ENCODE data around the gene PIK3C3. TPM values are rescaled to one million over a fixed set of nuclear protein-coding genes. Genes with fewer than 3 reads are reported as not detected.

Gene PIK3C3
- polyA plus RNA-seq, 1 donor from 2014 or later = 42.9 TPM

DNA sequence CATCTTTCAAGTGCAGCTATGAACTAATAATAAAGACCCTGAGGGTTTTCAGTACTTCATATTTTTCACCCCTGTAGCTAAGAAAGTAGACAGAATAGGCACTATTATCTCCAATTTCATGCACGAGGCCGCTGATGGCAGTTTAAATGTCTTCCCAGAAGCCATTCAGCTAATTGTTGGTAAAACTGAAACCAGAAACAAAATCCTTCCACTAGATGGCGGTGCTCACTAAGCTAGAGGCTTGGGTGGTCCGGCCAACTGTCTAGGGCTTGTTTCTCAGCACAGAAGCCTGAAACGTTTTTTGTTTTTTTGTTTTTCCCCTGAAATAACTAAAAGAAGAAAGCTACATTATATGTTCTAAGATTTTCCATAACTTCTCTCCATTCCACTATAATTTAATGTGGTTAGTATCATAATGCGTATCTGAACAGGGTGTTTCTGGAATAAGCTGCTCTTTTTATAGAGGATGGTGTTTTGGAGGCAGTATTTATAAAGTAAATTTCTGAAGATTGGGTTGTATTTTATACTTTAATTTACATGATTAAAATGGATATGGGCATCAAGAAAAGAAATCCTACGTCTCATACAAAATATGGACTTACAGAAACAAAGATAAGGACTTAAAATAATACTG is 159.4 kb downstream of the PIK3C3 start:
- Histone ChIP-seq H3K9me2 (ENCODE audit: insufficient read depth, low read length) (no peaks in the 10 kb centered on the region), H3K9ac (ENCODE audit: low read length) (no peak overlapping the region), H4K20me1 (ENCODE audit: insufficient read depth) (no peaks in the 10 kb centered on the region), H3K27me3 (ENCODE audit: insufficient read depth, low read depth, low read length) (no peaks in the 10 kb centered on the region), H3K4me2 (ENCODE audit: low read length) (no peak overlapping the region), H3K9me3 (ENCODE audit: low read length) (no peaks in the 10 kb centered on the region), H3K79me2 (replicated peaks; ENCODE audit: insufficient read depth, low read length) (no peaks in the 10 kb centered on the region), H3F3A (ENCODE audit: insufficient read depth, low read length, poor library complexity, severe bottlenecking) (no peaks in the 10 kb centered on the region), H3K36me3 (ENCODE audit: insufficient read depth, low read length) (no peaks in the 10 kb centered on the region), H3K27ac (ENCODE audit: low read length) (peak overlapping the region; percentile 15), H2AFZ (ENCODE audit: low read depth, low read length) (no peak overlapping the region), H3K4me3 (ENCODE audit: low read length) (no peak overlapping the region)
- peak; percentile 98 for TF ChIP-seq SMC3 (conservative IDR thresholded peaks at IDR 0.05; ENCODE audit: poor library complexity)
- TF ChIP-seq, protein P1, sequence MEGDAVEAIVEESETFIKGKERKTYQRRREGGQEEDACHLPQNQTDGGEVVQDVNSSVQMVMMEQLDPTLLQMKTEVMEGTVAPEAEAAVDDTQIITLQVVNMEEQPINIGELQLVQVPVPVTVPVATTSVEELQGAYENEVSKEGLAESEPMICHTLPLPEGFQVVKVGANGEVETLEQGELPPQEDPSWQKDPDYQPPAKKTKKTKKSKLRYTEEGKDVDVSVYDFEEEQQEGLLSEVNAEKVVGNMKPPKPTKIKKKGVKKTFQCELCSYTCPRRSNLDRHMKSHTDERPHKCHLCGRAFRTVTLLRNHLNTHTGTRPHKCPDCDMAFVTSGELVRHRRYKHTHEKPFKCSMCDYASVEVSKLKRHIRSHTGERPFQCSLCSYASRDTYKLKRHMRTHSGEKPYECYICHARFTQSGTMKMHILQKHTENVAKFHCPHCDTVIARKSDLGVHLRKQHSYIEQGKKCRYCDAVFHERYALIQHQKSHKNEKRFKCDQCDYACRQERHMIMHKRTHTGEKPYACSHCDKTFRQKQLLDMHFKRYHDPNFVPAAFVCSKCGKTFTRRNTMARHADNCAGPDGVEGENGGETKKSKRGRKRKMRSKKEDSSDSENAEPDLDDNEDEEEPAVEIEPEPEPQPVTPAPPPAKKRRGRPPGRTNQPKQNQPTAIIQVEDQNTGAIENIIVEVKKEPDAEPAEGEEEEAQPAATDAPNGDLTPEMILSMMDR (IDR thresholded peaks at IDR 0.05; ENCODE audit: poor library complexity, severe bottlenecking) = peak; percentile 95
- TF ChIP-seq, protein P2, sequence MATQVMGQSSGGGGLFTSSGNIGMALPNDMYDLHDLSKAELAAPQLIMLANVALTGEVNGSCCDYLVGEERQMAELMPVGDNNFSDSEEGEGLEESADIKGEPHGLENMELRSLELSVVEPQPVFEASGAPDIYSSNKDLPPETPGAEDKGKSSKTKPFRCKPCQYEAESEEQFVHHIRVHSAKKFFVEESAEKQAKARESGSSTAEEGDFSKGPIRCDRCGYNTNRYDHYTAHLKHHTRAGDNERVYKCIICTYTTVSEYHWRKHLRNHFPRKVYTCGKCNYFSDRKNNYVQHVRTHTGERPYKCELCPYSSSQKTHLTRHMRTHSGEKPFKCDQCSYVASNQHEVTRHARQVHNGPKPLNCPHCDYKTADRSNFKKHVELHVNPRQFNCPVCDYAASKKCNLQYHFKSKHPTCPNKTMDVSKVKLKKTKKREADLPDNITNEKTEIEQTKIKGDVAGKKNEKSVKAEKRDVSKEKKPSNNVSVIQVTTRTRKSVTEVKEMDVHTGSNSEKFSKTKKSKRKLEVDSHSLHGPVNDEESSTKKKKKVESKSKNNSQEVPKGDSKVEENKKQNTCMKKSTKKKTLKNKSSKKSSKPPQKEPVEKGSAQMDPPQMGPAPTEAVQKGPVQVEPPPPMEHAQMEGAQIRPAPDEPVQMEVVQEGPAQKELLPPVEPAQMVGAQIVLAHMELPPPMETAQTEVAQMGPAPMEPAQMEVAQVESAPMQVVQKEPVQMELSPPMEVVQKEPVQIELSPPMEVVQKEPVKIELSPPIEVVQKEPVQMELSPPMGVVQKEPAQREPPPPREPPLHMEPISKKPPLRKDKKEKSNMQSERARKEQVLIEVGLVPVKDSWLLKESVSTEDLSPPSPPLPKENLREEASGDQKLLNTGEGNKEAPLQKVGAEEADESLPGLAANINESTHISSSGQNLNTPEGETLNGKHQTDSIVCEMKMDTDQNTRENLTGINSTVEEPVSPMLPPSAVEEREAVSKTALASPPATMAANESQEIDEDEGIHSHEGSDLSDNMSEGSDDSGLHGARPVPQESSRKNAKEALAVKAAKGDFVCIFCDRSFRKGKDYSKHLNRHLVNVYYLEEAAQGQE (IDR thresholded peaks at IDR 0.05; ENCODE audit: borderline replicate concordance) = no peak
- peak; percentile 12 for TF ChIP-seq EP300 (conservative IDR thresholded peaks at IDR 0.05; ENCODE audit: poor library complexity, severe bottlenecking)
- TF ChIP-seq POLR2AphosphoS5 (IDR thresholded peaks at IDR 0.05) = no peak
- TF ChIP-seq RAD21 (conservative IDR thresholded peaks at IDR 0.05) = peak; percentile 99
- TF ChIP-seq EZH2 (IDR thresholded peaks at IDR 0.05; ENCODE audit: borderline replicate concordance, insufficient read depth, low read length, poor library complexity, severe bottlenecking) = no peak
- no peak for TF ChIP-seq TAF1 (IDR thresholded peaks at IDR 0.05; ENCODE audit: low read depth)
- TF ChIP-seq MXI1 (conservative IDR thresholded peaks at IDR 0.05; ENCODE audit: poor library complexity, severe bottlenecking) = no peak

DNA sequence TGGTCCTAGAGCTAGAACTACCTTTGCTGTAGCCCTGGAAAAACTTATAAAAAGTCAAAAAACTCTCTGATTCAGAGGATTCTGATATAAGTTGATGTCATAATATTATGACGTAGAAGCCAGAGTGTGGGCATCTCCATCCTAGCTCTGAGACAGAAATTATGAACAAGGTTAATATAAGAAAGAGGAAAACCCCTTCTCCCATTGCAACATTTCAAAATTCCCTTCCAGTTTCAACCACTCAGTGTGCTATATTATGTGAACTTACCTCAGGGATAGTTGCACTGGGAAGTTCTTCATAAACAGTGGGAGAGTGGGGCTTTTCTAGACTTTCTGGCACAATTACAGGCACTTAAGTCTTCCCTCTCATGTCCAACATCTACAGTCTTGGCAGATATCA is 171.6 kb downstream of the PIK3C3 start:
- H3K4me2 ChIP-seq (ENCODE audit: low read length) = no peak overlapping the region
- no peaks in the 10 kb centered on the region for H3K27me3 ChIP-seq (ENCODE audit: insufficient read depth, low read depth, low read length)
- no peaks in the 10 kb centered on the region for H3K9me2 ChIP-seq (ENCODE audit: insufficient read depth, low read length)
- no peaks in the 10 kb centered on the region for H3K9me3 ChIP-seq (ENCODE audit: low read length)
- no peak overlapping the region for H3K4me3 ChIP-seq (ENCODE audit: low read length)
- no peaks in the 10 kb centered on the region for H3K79me2 ChIP-seq (replicated peaks; ENCODE audit: insufficient read depth, low read length)
- no peaks in the 10 kb centered on the region for H3K36me3 ChIP-seq (ENCODE audit: insufficient read depth, low read length)
- H3K27ac ChIP-seq (ENCODE audit: low read length) = no peak overlapping the region
- no peaks in the 10 kb centered on the region for H4K20me1 ChIP-seq (ENCODE audit: insufficient read depth)
- H2AFZ ChIP-seq (ENCODE audit: low read depth, low read length) = no peak overlapping the region
- H3K9ac ChIP-seq (ENCODE audit: low read length) = no peak overlapping the region
- no peak for TF ChIP-seq TAF1 (IDR thresholded peaks at IDR 0.05; ENCODE audit: low read depth)
- TF ChIP-seq, protein P1 (IDR thresholded peaks at IDR 0.05; ENCODE audit: poor library complexity, severe bottlenecking) = no peak
- H3F3A ChIP-seq (ENCODE audit: insufficient read depth, low read length, poor library complexity, severe bottlenecking) = no peaks in the 10 kb centered on the region

All from neural cell (in vitro differentiated cells).